ENCODE data around the gene EPHA10.

EPHA10 gene

DNA sequence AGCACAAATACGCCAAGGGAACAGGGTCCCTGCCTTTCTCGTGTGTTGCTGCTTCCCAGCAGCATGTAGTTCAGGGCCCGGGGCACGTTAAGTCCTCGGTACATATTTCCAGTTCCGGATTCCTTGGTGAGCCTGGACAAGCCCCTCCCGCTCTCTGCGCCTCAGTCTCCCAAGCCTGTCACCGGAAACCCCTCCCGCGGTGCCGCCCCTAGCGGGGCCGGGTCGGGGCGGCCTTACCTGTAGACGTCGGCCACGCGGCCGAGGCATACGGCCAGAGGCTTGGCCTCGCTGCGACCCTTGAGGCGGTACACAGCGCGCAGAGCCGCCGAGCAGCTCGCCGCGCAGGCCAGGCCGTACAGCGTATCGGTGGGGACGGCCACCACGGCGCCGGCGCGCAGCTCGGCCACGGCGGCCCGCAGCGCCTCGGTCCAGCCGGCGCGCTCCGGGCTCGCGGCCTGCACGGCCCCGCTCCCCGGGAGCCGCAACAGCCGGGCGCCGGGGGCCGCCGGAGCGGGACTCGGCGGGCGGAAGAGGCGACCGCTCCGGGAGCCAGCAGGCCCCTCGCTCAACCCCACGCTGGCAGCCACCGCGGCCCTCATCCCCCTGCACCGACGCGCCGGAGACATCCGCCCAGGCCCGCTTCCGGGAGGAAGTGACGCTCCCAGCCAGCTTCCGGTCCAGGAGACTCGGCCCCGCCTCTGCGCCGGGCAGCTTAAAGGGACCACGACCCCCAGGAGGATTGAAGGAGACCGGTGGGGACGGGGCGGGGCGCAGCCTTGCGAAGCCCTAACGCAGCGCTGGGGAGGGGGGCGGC lies 42.8 kb upstream of the EPHA10 start, which contains the start of the genes C1orf122 and YRDC:
Gene C1orf122, plus strand, starts transcription at position 236 of the 814 bp plus-strand sequence. CDS start 615 bp downstream, outside the sequence.
Gene YRDC, minus strand, starts transcription at position 654 of the 814 bp plus-strand sequence. Its CDS starts 28 bp downstream, at position 626.
- DNase-seq (ENCODE audit: low read depth), result peak; percentile 70
- TF ChIP-seq, protein P1, sequence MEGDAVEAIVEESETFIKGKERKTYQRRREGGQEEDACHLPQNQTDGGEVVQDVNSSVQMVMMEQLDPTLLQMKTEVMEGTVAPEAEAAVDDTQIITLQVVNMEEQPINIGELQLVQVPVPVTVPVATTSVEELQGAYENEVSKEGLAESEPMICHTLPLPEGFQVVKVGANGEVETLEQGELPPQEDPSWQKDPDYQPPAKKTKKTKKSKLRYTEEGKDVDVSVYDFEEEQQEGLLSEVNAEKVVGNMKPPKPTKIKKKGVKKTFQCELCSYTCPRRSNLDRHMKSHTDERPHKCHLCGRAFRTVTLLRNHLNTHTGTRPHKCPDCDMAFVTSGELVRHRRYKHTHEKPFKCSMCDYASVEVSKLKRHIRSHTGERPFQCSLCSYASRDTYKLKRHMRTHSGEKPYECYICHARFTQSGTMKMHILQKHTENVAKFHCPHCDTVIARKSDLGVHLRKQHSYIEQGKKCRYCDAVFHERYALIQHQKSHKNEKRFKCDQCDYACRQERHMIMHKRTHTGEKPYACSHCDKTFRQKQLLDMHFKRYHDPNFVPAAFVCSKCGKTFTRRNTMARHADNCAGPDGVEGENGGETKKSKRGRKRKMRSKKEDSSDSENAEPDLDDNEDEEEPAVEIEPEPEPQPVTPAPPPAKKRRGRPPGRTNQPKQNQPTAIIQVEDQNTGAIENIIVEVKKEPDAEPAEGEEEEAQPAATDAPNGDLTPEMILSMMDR (IDR thresholded peaks at IDR 0.05; ENCODE audit: low read depth, low read length, missing control alignments), result no peak
- H3K4me3 ChIP-seq (ENCODE audit: low read depth, low read length), result peak within 1 kb of the TSS; percentile 65

DNA sequence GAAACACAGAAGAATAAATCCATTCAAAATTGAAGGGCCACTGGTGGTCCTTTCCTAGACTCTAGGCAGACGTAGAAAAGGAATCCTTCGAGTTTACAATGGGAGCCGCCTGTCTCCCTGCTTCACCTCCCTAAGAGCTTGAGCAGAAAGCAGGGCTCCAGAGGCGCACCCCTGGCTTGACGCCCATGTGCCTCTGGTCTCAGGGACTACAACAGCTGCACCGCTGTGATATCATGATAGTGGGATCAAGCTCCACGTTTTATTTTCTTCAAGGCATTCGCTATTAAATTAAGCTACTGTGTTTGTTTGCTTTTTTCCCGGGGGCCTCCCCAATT lies 42.3 kb upstream of the EPHA10 start:
- TF ChIP-seq, protein P1 (IDR thresholded peaks at IDR 0.05; ENCODE audit: low read depth, low read length, missing control alignments), result no peak
- DNase-seq (ENCODE audit: low read depth), result no peak
- peak overlapping the region; percentile 65 for H3K4me3 ChIP-seq (ENCODE audit: low read depth, low read length)

DNA sequence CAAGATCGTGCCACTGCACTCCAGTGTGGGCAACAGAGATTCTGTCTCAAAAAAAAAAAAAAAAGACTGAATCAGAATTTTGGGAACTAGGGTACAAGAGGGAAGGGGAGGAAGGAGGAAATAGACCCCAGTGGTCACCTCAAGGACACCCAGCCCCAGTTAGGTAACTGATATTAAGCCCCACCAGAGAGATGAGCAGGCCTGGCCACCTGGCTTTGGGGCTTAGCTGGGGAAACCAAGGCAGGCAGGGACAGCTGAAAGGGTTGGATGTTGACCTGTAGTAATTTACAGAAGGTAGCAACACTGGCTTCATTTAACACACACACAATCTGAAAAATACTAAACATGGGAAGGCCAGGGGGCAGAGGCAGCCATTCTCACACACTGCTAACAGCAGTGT lies 37.5 kb upstream of the EPHA10 start:
- no peak overlapping the region for H3K4me3 ChIP-seq (ENCODE audit: low read depth, low read length)
- TF ChIP-seq, protein P1 (IDR thresholded peaks at IDR 0.05; ENCODE audit: low read depth, low read length, missing control alignments), result no peak
- no peak for DNase-seq (ENCODE audit: low read depth)

DNA sequence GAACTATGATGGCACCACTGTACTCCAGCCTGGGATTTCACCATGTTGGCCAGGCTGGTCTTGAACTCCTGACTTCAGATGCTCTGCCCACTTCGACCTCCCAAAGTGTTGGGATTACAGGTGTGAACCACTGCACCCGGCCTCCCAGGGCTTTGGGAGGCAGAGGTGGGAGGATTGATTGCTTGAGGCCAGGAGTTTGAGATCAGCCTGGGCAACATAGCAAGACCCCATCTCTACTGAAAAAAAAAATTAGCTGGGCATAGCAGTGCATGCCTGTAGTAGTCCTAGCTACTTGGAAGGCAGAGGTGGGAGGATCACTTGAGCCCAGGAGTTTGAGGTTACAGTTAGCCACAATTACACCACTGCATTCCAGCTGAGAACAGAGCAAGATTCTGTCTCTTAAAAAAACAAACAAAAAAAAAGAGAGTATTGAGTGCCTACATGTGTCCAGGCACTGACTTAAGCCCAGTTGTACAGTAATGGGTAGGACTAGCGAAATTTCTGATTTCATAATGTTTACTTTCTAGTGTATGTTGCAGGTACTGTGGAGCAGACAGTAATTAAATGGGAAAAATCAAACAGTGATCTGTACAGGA lies 32.9 kb upstream of the EPHA10 start:
- no peak overlapping the region for H3K4me3 ChIP-seq (ENCODE audit: low read depth, low read length)
- TF ChIP-seq, protein P1 (IDR thresholded peaks at IDR 0.05; ENCODE audit: low read depth, low read length, missing control alignments), result no peak
- no peak for DNase-seq (ENCODE audit: low read depth)

DNA sequence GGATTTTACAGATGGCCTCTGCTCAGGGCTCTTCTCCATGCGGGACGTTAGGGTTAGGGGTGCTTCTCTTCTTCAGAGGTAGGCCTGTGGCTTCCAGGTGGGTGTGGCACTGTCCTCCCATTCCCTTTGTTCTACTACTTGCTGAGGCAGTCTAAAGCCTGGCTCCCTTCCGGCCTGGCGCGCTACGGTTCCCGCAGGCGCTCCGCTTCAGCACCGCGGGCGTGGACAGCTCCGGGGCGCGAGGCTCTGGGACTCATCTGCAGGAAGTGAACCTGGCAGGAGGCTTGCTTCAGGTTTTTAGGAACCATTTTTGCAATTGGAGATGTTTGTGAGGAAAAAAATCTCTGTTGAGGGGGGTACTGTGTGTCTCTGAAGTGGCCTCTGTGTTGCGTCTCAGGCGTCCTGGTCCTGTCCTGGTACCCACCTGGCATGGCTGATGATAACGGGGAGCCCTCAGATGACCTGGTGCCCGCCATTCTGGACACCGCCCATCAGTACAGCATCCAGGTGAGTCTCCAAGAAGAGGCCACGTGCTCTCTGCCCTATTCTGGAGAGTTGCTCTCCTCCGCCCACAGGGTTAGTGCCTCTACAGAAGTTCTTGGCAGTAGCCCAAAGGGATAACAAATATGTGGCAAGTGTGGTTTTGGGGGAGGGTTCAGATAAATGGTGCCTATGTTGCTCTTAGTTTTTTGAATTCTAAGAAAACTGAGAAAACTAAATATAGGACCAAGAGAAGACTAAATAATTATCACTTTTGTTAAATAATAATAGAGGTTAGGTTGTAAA lies 30.6 kb upstream of the EPHA10 start:
- no peak for DNase-seq (ENCODE audit: low read depth)
- H3K4me3 ChIP-seq (ENCODE audit: low read depth, low read length), result peak overlapping the region; percentile 69; the same call in 1 of the 2 replicates
- TF ChIP-seq, protein P1 (IDR thresholded peaks at IDR 0.05; ENCODE audit: low read depth, low read length, missing control alignments), result no peak

DNA sequence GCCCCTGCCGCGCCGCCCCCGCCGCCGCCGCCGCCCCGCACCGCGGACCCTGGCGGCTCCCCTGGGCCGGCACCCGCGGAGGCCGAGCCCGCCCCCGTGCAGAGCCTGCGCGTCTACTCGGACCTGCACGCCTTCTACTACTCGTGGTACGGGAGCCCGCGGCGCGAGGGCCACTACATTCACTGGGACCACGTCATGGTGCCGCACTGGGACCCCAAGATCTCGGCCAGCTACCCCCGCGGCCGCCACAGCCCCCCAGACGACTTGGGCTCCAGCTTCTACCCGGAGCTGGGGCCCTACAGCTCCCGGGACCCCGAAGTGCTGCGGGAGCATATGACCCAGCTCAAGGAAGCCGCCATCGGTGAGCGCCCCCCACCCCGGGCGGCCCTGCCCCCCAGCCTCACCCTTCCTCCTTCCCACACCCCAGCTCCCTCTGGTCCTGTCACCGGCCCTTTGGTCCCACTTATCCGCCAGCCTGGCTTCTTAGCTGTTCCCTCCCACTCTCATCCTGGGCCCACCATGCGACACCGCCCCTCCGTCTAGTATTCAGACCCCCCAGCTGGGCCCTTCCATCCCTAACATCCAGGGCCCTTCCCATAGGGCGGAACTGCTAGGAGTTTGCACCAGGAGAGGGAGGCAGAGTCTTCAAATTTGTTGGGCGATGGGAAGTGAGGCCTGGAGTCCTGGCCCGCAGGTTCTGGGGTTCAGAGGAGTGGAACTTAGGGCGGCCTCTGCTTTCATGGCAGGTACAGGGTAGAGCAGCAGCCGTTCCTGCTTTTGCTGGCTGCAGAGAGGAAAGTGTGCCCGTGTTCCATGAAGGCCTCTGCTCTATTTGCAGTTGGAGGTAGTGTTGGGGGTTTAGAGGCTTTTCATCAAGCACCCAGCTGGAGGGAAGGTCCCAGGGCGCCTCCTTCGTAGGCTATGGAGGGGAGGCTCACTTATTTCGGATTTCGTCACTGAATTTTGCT lies 29.7 kb upstream of the EPHA10 start:
- peak overlapping the region; percentile 69 for H3K4me3 ChIP-seq (ENCODE audit: low read depth, low read length)
- no peak for DNase-seq (ENCODE audit: low read depth)
- TF ChIP-seq, protein P1 (IDR thresholded peaks at IDR 0.05; ENCODE audit: low read depth, low read length, missing control alignments), result no peak

All from GM12864 (cell line).